Ovary (tissue), 9 donors: Measurements from ENCODE around the gene CPA5. TPM values are rescaled to one million over a fixed set of nuclear protein-coding genes. Genes with fewer than 3 reads are reported as not detected.

ENCODE experiments used
- DNase-seq, 5 donors: peaks; one replicate each; pipeline ENCODE4 v3.0.0-alpha.2; 2019 to 2020
- H3K27ac ChIP-seq, 2 donors: fragments of 200-600 bp; one replicate each; pipeline versions ENCODE4 v1.5.1 to v1.8.0; 2019 to 2022
- H3K27me3 ChIP-seq: fragments of 200-600 bp; one replicate; pipeline ENCODE4 v1.8.0; 2022
- H3K36me3 ChIP-seq: fragments of 200-600 bp; sonication (generic); one replicate; pipeline ENCODE4 v1.5.1; 2019
- H3K4me1 ChIP-seq: one replicate; pipeline ENCODE4 v1.8.1; 2013; ENCODE audit warnings: mild to moderate bottlenecking, moderate library complexity; ENCODE audit not compliant: insufficient read depth
- H3K4me3 ChIP-seq: fragments of 200-600 bp; sonication (generic); one replicate; pipeline ENCODE4 v1.5.1; 2017
- H3K9me3 ChIP-seq, 2 donors: fragments of 200-600 bp in 1 of 2; sonication (generic) in 1 of 2; one replicate each; pipeline versions ENCODE4 v1.5.1 to v1.8.1; 2013 to 2019; ENCODE audit warnings: mild to moderate bottlenecking in 1 of 2, moderate library complexity in 1 of 2
- CTCF ChIP-seq, 3 donors: fragments of 450-650 bp in 2 of 3; fragments of 200-600 bp in 1 of 3; IDR thresholded peaks; one replicate each; pipeline versions ENCODE4 v1.5.1 to v1.8.0; 2016 to 2022; ENCODE audit warnings: antibody characterized with exemption in 3 of 3, mild to moderate bottlenecking in 1 of 3
- EP300 ChIP-seq: sonication (generic); formaldehyde crosslinking; IDR thresholded peaks from one replicate; pipeline ENCODE4 v1.6.1; 2017; ENCODE audit warnings: antibody characterized with exemption
- POLR2A ChIP-seq: fragments of 450-650 bp; IDR thresholded peaks from one replicate; pipeline ENCODE4 v1.6.1; 2017; ENCODE audit warnings: antibody characterized with exemption, mild to moderate bottlenecking, moderate library complexity
- WGBS, 3 donors: extraction: QIAGEN DNeasy Blood & Tissue Kit in 1 of 3; methylation state at CpG; one replicate each; pipeline versions ENCODE4 v1.1.5 to v1.1.7; 2013 to 2017; 5-methylcytosine and 5-hydroxymethylcytosine counted together
- intact Hi-C, 4 donors: fragments of 100-400 bp; cut with DNase I; formaldehyde crosslinking; loops; one replicate each; pipeline versions ENCODE4 v1.11.0 to v1.15.1; 2022 to 2023
- polyA plus RNA-seq, 2 donors: library from polyadenylated mRNA; stranded (reverse); fragments of 200-250 nt in 1 of 2; fragments of 350-450 nt in 1 of 2; fragmentation: Illumina TruSeq in 1 of 2; extraction: RNeasy Lipid Tissue Mini Kit (QIAGEN cat#74804) in 1 of 2; gene quantifications; one replicate each; pipeline ENCODE4 v1.2.3, GENCODE V29; 2013 to 2014
- total RNA-seq, 7 donors: library from RNA; depleted of rRNA in 2 of 7; stranded (reverse); fragments of >200 nt in 2 of 7; fragmentation: NEBNext Ultra II Directional in 3 of 7; extraction: Animal tissue kit (Norgen Biotek cat#: 25700) in 3 of 7; gene quantifications; one replicate each; pipeline versions ENCODE4 v1.1.0 to v1.2.4, GENCODE V29; 2016 to 2023
- donor health status: DM: no; HTN: no; CAD: no; lungs with moderate emphysema.
- donor health status: DM: no; HTN: no; CAD: no.
- donor health status: Bipolar disorder and iron deficiency.
- donor health status: DM: yes; HTN: yes; CAD: no.
- donor health status: DM: no; HTN: no; CAD: no.
- donor health status: DM: yes; HTN: yes; CAD: no.

CPA5 gene
- total and polyA plus RNA-seq, 9 donors, result not detected

DNA sequence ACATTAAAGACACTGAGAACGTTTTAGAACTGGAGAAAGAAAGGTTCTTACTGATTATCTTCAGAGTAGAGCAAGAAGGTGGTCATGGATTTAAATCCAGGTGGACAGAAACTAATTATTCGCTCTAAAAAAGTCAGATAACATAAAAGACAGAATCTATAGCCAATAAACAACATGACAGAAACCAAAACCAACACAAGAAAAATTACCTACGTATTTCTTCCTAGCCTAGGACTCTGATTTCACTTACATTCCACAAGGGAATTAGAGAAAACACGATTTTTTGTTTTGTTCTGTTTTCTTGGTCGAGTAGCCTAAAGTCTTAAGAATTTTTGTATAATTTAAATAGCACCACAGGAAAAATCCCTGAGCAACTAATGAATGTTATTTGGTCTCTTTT lies 50.8 kb downstream of the CPA5 start:
- Histone ChIP-seq H3K27ac (no peak overlapping the region), H3K4me3 (no peak overlapping the region), H3K9me3 (no peaks in the 10 kb centered on the region), H3K36me3 (no peaks in the 10 kb centered on the region), H3K4me1 (peaks cover 6% of the 10 kb centered on the region), H3K27me3 (no peaks in the 10 kb centered on the region)
- DNase-seq, result no peak
- intact Hi-C loops, result loop anchor here in 1 of 4 donors (5.0 kb wide), 1 partner anchor 38 kb away; no protein-coding TSS in a partner anchor
- whole genome bisulfite sequencing, 3 donors, result 45 to 62% (median 57%) methylated on average over 5 of the region's 5 CpGs
- no peak for TF ChIP-seq EP300
- no peak for TF ChIP-seq POLR2A
- no peak for TF ChIP-seq CTCF (IDR thresholded peaks at IDR 0.05)

GRCh38 chr7:130396109-130396508 lies 51.5 kb downstream of the CPA5 start:
- no peak for DNase-seq
- Histone ChIP-seq H3K4me3 (no peak overlapping the region), H3K4me1 (peaks cover 10% of the 10 kb centered on the region), H3K27ac (no peak overlapping the region), H3K36me3 (no peaks in the 10 kb centered on the region), H3K27me3 (no peaks in the 10 kb centered on the region), H3K9me3 (no peaks in the 10 kb centered on the region)
- TF ChIP-seq EP300 (no peak), POLR2A (no peak), CTCF (IDR thresholded peaks at IDR 0.05) (no peak)
- intact Hi-C loops, result loop anchor here in 1 of 4 donors (5.0 kb wide), 1 partner anchor 39 kb away; no protein-coding TSS in a partner anchor
- WGBS, 3 donors, result 38 to 46% (median 39%) methylated on average over 3 of the region's 3 CpGs

GRCh38 chr7:130397051-130397757 lies 52.6 kb downstream of the CPA5 start:
- H3K36me3 ChIP-seq, result no peaks in the 10 kb centered on the region
- no peak for DNase-seq
- H3K27me3 ChIP-seq, result no peaks in the 10 kb centered on the region
- H3K9me3 ChIP-seq, result no peaks in the 10 kb centered on the region
- no peak overlapping the region for H3K4me3 ChIP-seq
- peaks cover 15% of the 10 kb centered on the region for H3K4me1 ChIP-seq
- intact Hi-C loops, result loop anchor here in 1 of 4 donors (5.0 kb wide), 1 partner anchor 40 kb away; no protein-coding TSS in a partner anchor
- no peak overlapping the region for H3K27ac ChIP-seq
- WGBS, 3 donors, result 63 to 85% (median 84%) methylated on average over 7 of the region's 7 CpGs
- TF ChIP-seq CTCF (IDR thresholded peaks at IDR 0.05), result no peak
- TF ChIP-seq POLR2A, result no peak
- TF ChIP-seq EP300, result no peak

DNA sequence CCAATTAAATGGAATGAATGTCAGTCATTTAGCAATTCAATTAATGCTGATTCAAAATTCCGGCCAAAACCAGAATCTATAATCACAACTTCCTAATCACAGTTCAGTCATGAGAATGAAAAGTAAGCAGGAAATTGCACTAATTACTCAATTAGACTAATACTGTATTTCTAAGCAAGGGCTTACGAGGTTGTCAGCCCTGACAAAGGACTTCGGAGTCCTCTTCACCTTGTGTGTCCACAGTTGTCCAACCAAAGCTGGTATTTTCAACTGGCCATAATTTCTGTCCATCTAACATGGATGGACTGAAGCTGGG lies 53.1 kb downstream of the CPA5 start:
- Histone ChIP-seq H3K4me1 (peaks cover 13% of the 10 kb centered on the region), H3K9me3 (no peaks in the 10 kb centered on the region), H3K4me3 (no peak overlapping the region), H3K27ac (no peak overlapping the region), H3K27me3 (no peaks in the 10 kb centered on the region), H3K36me3 (no peaks in the 10 kb centered on the region)
- 94 to 98% (median 97%) methylated on average over 3 of the region's 3 CpGs for WGBS, 3 donors
- TF ChIP-seq EP300 (no peak), POLR2A (no peak), CTCF (IDR thresholded peaks at IDR 0.05) (no peak)
- no peak for DNase-seq
- intact Hi-C loops, result loop anchor here in 1 of 4 donors (5.0 kb wide), 1 partner anchor 40 kb away; no protein-coding TSS in a partner anchor
